Panc1 (cell line): ENCODE data around the gene MDC1. TPM values are rescaled to one million over a fixed set of nuclear protein-coding genes. Genes with fewer than 3 reads are reported as not detected.

Experiments used
- ATAC-seq: fragments of 200-7000 bp; cut with Tn5 transposase; 2 replicates; pipeline ENCODE4 v1.9.1; 2020; ENCODE audit warnings: mild to moderate bottlenecking, moderate library complexity
- BruUV-seq: library from RNA; stranded (reverse); fragments of 400-500 nt; replicated peaks from 2 replicates; lab custom pipeline; 2021; lab: Mats Ljungman, UMichigan
- CTCF ChIA-PET: fragments of 300-600 bp; sonication (Branson Sonifier 250); formaldehyde crosslinking; loops from one replicate; lab custom pipeline; 2022; ENCODE audit warnings: antibody characterized with exemption; lab: Charles Lee
- POLR2A ChIA-PET: fragments of 300-600 bp; sonication (Branson Sonifier 250); formaldehyde crosslinking; loops from one replicate; lab custom pipeline; 2022; ENCODE audit warnings: antibody characterized with exemption; lab: Charles Lee
- DNase-seq: peaks from one replicate; pipeline ENCODE4 v3.0.0-alpha.2; 2010; ENCODE audit warnings: low read depth, low spot score
- H3K27ac ChIP-seq: 2 replicates; pipeline ENCODE4 v1.5.1; 2011; ENCODE audit warnings: mild to moderate bottlenecking, low read length, inconsistent platforms
- H3K27me3 ChIP-seq: fragments of 200-500 bp; sonication (Bioruptor generic); 2 replicates; pipeline ENCODE4 v1.6.0; 2014; ENCODE audit warnings: low read length, inconsistent platforms; ENCODE audit not compliant: control insufficient read depth, insufficient read depth
- H3K36me3 ChIP-seq: fragments of 200-500 bp; sonication (Bioruptor generic); 2 replicates; pipeline ENCODE4 v1.5.1; 2014; ENCODE audit warnings: inconsistent platforms, mild to moderate bottlenecking, low read length, moderate library complexity; ENCODE audit not compliant: control insufficient read depth, insufficient read depth
- H3K4me1 ChIP-seq: 2 replicates; pipeline ENCODE4 v1.5.1; 2011; ENCODE audit warnings: inconsistent platforms, mild to moderate bottlenecking, low read length, moderate library complexity; ENCODE audit not compliant: control insufficient read depth, insufficient read depth
- H3K4me3 ChIP-seq, 2 experiments: 2 replicates each; pipeline ENCODE4 v1.5.1; 2011 to 2012; ENCODE audit warnings: low read depth in 2 of 2, low read length in 2 of 2, mild to moderate bottlenecking in 2 of 2, inconsistent platforms in 1 of 2, moderate library complexity in 1 of 2
- H3K9me3 ChIP-seq: fragments of 200-500 bp; sonication (Bioruptor generic); 2 replicates; pipeline ENCODE4 v1.5.1; 2014; ENCODE audit warnings: low read depth, mild to moderate bottlenecking, inconsistent platforms, low read length, moderate library complexity; ENCODE audit not compliant: control insufficient read depth, insufficient read depth
- CTCF ChIP-seq: fragments of 450-650 bp; IDR thresholded peaks from 2 replicates; pipeline ENCODE4 v1.5.1; 2017; ENCODE audit warnings: mild to moderate bottlenecking
- POLR2AphosphoS5 ChIP-seq: IDR thresholded peaks from 2 replicates; pipeline ENCODE4 v1.6.1; 2012; ENCODE audit warnings: mild to moderate bottlenecking, low read depth, low read length, moderate library complexity
- REST ChIP-seq, 2 experiments: IDR thresholded peaks; 2 replicates each; pipeline ENCODE4 v1.6.1; 2011 to 2012; ENCODE audit warnings: low read depth in 2 of 2, control low read depth in 1 of 2, low read length in 1 of 2, mild to moderate bottlenecking in 1 of 2, moderate library complexity in 1 of 2; ENCODE audit not compliant: insufficient read depth in 1 of 2
- SIN3A ChIP-seq: IDR thresholded peaks from 2 replicates; pipeline ENCODE4 v1.6.1; 2012; ENCODE audit warnings: low read depth, mild to moderate bottlenecking, low read length, moderate library complexity, borderline replicate concordance; ENCODE audit not compliant: insufficient read depth
- TCF7L2 ChIP-seq: IDR thresholded peaks from 2 replicates; pipeline ENCODE4 v1.6.1; 2011; ENCODE audit warnings: mild to moderate bottlenecking, low read depth, low read length, inconsistent platforms
- in situ Hi-C: cut with HindIII; loops from 2 replicates; pipeline ENCODE4 v1.10.0; 2016; ENCODE audit warnings: low sequenced_read_pairs, low pct_unique_long_range_greater_than_20kb
- intact Hi-C: fragments of 100-400 bp; cut with micrococcal nuclease; formaldehyde crosslinking; loops from one replicate; pipeline ENCODE4 v1.10.0; 2022; ENCODE audit not compliant: unreplicated experiment
- total RNA-seq: library from RNA; stranded (reverse); gene quantifications from one replicate; pipeline ENCODE4 v1.2.1, GENCODE V29; 2021; ENCODE audit not compliant: unreplicated experiment

Gene MDC1
- total RNA-seq, 1 experiment from 2014 or later = 68.6 TPM

GRCh38 chr6:30689022-30689865 is 27.8 kb downstream of the MDC1 start:
- H3K27me3 ChIP-seq = no peaks in the 10 kb centered on the region
- ChIA-PET POLR2A (interaction anchor here (0.6 kb wide), 1 partner anchor 31 kb away, joined by 3 read pairs; the partner anchor contains the start of gene TUBB), CTCF (interaction anchor here (0.7 to 2.5 kb wide), 2 partner anchors 10 to 111 kb away, joined by 3 to 11 read pairs; no protein-coding TSS in a partner anchor)
- no peaks in the 10 kb centered on the region for H3K9me3 ChIP-seq
- no TSS peak for BruUV-seq
- H3K36me3 ChIP-seq = no peaks in the 10 kb centered on the region
- no peak for DNase-seq
- TF ChIP-seq TCF7L2 (no peak), POLR2AphosphoS5 (no peak), CTCF (no peak), REST (IDR thresholded peaks at IDR 0.05; ENCODE audit: insufficient read depth in 1 of 2, low read depth in 2 of 2, low read length in 1 of 2) (no peak), SIN3A (no peak)
- intact Hi-C loops (no loop called here), in situ Hi-C loops (no loop called here)
- no peak overlapping the region for H3K4me3 ChIP-seq
- ATAC-seq = no peak
- peaks cover 39% of the 10 kb centered on the region for H3K4me1 ChIP-seq
- peak overlapping the region; percentile 52 for H3K27ac ChIP-seq

GRCh38 chr6:30688569-30688968 is 28.5 kb downstream of the MDC1 start:
- no TSS peak for BruUV-seq
- Histone ChIP-seq H3K27me3 (no peaks in the 10 kb centered on the region), H3K4me1 (peaks cover 39% of the 10 kb centered on the region), H3K27ac (peak overlapping the region; percentile 86), H3K36me3 (no peaks in the 10 kb centered on the region), H3K4me3 (peak overlapping the region in 1 of 2 experiments; percentile 96; a peak in 2 of 4 replicates), H3K9me3 (no peaks in the 10 kb centered on the region)
- DNase-seq (no peak), ATAC-seq (no peak)
- in situ Hi-C loops = no loop called here
- ChIA-PET CTCF (interaction anchor here (2.5 kb wide), 1 partner anchor 9 kb away, joined by 11 read pairs; no protein-coding TSS in a partner anchor), POLR2A (interaction anchor here (0.6 kb wide), 1 partner anchor 32 kb away, joined by 3 read pairs; the partner anchor contains the start of gene TUBB)
- intact Hi-C loops = no loop called here
- no peak for TF ChIP-seq SIN3A
- TF ChIP-seq POLR2AphosphoS5 = no peak
- TF ChIP-seq TCF7L2 = no peak
- no peak for TF ChIP-seq CTCF
- TF ChIP-seq REST (IDR thresholded peaks at IDR 0.05; ENCODE audit: insufficient read depth in 1 of 2, low read depth in 2 of 2, low read length in 1 of 2) = no peak
